Measurements from ENCODE around the gene PGBD5.

PGBD5 gene

GRCh38 chr1:230415405-230416132 lies 10.6 kb downstream of the PGBD5 start:
- peak; percentile 20; the same call in 1 of the 3 replicates for ATAC-seq
- TF ChIP-seq ZFP30 (CRISPR knock-in tag; IDR thresholded peaks at IDR 0.05), result no peak
- no peak for TF ChIP-seq OSR1 (CRISPR knock-in tag; IDR thresholded peaks at IDR 0.05)

- ATAC-seq, result no peak
- no peak for TF ChIP-seq BACH2 (CRISPR knock-in tag; IDR thresholded peaks at IDR 0.05; ENCODE audit: borderline replicate concordance)
- no peak for TF ChIP-seq ZC3H10 (CRISPR knock-in tag; IDR thresholded peaks at IDR 0.05)
- no peak for TF ChIP-seq CSRNP3 (CRISPR knock-in tag; IDR thresholded peaks at IDR 0.05)
Observed at GRCh38 chr1:230414694-230415093, 11.4 kb downstream of the PGBD5 start.

- no peak for ATAC-seq
- TF ChIP-seq ZNF70 (CRISPR knock-in tag; IDR thresholded peaks at IDR 0.05) (no peak), SNAI2 (CRISPR knock-in tag; IDR thresholded peaks at IDR 0.05) (no peak), TSHZ2 (CRISPR knock-in tag; IDR thresholded peaks at IDR 0.05) (no peak), RARB (CRISPR knock-in tag; IDR thresholded peaks at IDR 0.05) (no peak), CSDC2 (CRISPR knock-in tag; IDR thresholded peaks at IDR 0.05) (no peak), CREB5 (CRISPR knock-in tag; IDR thresholded peaks at IDR 0.05; ENCODE audit: low read depth) (no peak), POU6F1 (CRISPR knock-in tag; IDR thresholded peaks at IDR 0.05; ENCODE audit: borderline replicate concordance, low read depth) (no peak)
Observed at GRCh38 chr1:230414102-230414501, 12.0 kb downstream of the PGBD5 start.

- no peak for TF ChIP-seq PPARA (CRISPR knock-in tag; IDR thresholded peaks at IDR 0.05; ENCODE audit: borderline replicate concordance)
- TF ChIP-seq RARB (CRISPR knock-in tag; IDR thresholded peaks at IDR 0.05), result no peak
- no peak for ATAC-seq
Observed at GRCh38 chr1:230413061-230413460, 13.1 kb downstream of the PGBD5 start.

- no peak for ATAC-seq
- TF ChIP-seq ARNTL (CRISPR knock-in tag; IDR thresholded peaks at IDR 0.05; ENCODE audit: borderline replicate concordance, low read depth) (no peak), RARB (CRISPR knock-in tag; IDR thresholded peaks at IDR 0.05) (no peak), ZNF8 (CRISPR knock-in tag; IDR thresholded peaks at IDR 0.05) (no peak), PATZ1 (CRISPR knock-in tag; IDR thresholded peaks at IDR 0.05; ENCODE audit: borderline replicate concordance) (no peak), SNAI2 (CRISPR knock-in tag; IDR thresholded peaks at IDR 0.05) (no peak), ISL1 (CRISPR knock-in tag; IDR thresholded peaks at IDR 0.05) (no peak), TSHZ2 (CRISPR knock-in tag; IDR thresholded peaks at IDR 0.05) (no peak), ZFP30 (CRISPR knock-in tag; IDR thresholded peaks at IDR 0.05) (no peak), GLIS3 (CRISPR knock-in tag; IDR thresholded peaks at IDR 0.05) (no peak), CSRNP3 (CRISPR knock-in tag; IDR thresholded peaks at IDR 0.05) (no peak), BACH2 (CRISPR knock-in tag; IDR thresholded peaks at IDR 0.05; ENCODE audit: borderline replicate concordance) (no peak), CREB5 (CRISPR knock-in tag; IDR thresholded peaks at IDR 0.05; ENCODE audit: low read depth) (no peak)
Observed at GRCh38 chr1:230408971-230409370, 17.2 kb downstream of the PGBD5 start.

Data from SK-N-SH treated with all-trans-retinoic acid at 6 μM for 48 hours (cell line).